ENCODE data around the gene NDUFS2.
"Not testable (repeated sequence)": the region's sequence is repeated elsewhere in the genome, so short reads cannot be mapped to it uniquely, and the experiment has no call there.

NDUFS2 gene

DNA sequence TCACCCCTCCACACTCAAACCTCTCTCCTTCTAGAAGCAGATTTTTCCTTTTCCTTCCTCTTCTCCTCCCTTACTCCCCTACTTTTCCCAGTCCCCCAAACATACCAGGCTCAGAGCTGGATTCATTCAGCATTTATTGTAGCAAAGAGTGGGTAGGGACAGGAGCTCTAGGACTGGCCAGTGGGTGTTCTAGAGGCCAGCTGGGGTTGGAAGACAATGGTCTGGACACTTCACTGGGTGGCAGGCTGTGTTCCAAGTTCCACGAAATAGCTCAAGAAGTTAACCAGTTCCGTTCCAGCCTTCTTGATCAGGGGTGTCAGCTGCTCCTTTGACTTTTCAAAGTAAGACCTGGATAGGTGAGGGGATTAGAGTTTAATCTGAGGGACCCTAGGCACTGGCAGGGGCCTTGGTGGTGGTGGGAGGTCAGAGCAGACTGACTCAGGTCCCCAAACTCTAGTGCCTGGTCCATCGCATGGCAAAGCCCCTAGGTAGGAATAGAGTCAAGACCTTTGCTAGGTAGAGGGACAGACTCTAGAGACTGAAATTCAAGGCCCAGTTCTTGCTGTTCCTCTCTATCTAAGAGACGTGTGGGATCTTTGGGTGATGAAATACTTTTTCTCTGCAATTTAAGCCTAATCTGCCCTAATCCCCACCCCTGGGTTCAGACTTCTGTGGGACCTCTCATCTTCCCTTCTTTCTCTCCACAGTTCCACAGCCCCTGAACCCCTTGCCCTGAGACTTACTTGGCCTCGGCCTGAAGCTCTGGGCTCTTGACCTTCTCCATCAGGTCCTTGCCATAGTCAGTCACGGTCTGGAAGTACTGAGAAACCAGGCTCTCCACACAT lies 20.2 kb downstream of the NDUFS2 start:
- DNase-seq = no peak

DNA sequence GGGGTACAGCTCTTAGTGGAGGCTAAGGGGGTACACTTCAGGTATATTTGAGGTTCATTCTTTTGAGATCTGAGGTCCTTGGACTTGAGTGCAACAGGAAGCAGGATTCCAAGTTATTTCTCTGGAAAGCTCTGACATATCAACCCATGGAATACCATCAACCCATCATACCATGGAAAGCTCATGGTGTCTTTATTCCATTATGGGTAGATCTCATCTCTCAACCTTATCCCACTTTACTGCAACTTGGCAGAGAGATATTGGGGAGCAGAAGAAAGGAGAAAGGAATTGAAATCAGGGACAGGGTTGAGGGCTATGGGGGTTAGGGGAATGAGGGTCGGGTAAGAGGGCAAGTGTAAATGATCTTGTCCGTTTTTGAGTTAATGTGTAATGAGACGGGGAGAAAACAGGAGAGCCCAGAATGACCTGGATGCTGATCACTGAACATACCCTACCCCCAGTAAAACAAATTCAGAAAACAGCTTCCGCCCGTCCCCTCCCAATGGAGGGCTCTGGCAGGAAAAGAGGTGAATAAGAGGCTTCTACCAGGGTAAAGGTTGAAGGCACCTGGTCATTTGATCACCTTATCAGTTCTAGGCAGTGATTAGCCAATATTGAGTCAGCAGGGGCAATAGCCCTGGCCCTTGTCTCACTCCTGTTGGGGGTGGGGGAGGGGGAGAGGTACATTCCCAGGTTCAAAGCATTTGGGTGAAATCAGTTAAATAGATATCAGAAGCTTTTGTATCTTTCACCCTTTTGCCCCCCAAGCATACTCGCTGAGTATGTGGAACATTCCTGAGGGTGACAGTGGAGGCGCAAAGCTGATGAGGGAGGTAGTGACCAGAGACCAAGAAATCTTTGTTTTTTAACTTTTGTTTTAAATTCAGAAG lies 21.9 kb downstream of the NDUFS2 start:
- no peak for DNase-seq

DNA sequence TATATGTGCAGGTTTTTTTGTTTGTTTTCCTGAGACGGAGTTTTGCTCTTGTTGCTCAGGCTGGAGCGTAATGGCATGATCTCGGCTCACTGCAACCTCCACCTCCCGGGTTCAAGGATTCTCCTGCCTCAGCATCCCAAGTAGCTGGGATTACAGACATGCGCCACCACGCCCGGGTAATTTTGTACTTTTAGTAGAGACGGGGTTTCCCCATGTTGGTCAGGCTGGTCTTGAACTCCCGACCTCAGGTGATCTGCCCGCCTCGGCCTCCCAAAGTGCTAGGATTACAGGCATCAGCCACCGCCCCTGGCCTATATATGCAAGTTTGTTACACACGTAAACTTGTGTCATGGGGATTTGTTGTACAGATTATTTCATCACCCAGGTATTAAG lies 22.5 kb downstream of the NDUFS2 start:
- not testable (repeated sequence) for DNase-seq

DNA sequence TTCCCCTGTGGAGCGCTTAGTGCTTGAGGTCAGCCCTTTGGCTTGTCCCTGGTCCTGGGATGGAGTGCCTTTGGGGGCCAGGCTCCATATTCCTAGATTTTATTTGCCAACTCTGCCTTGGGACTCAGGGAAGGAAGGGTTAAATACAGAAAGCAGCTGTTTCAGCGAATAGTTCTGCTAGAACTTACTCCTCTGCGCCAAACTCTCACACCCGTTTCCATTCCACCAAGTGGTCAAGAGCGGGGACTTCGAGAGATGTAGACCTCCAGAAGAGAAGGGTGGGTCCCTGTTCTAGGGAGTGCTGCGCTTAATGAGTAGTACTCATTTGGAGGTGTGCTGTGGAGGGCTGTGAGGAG lies 23.0 kb downstream of the NDUFS2 start:
- no peak for DNase-seq

GRCh38 chr1:161225534-161226319 lies 23.6 kb downstream of the NDUFS2 start, which contains the start of gene TOMM40L:
TOMM40L (plus strand) TSS chr1:161226060; CDS start chr1:161226490, 430 bp downstream.
- DNase-seq = peak; percentile 98

DNA sequence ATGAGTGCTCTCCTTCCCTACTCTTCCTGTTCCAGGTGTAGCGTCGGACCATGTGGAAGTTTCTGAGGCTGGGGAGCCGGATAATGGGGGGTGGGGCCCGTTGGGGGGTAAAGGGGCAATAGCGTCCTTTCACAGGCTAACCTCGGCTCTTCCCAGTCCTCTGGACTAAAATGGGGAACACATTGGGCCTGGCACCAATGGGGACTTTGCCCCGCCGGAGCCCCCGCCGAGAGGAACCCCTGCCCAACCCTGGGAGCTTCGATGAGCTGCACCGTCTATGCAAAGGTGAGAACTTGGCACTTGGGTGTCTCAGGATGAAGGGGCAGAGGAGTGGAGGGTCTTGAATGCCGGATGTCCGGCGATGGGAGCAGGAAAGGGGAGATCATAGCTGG lies 24.1 kb downstream of the NDUFS2 start:
- no peak for DNase-seq

GRCh38 chr1:161226759-161227158 lies 24.6 kb downstream of the NDUFS2 start:
- DNase-seq = no peak

- DNase-seq = peak; percentile 90
These were observed 25.2 kb downstream of the NDUFS2 start for GRCh38 chr1:161227196-161227871.

DNA sequence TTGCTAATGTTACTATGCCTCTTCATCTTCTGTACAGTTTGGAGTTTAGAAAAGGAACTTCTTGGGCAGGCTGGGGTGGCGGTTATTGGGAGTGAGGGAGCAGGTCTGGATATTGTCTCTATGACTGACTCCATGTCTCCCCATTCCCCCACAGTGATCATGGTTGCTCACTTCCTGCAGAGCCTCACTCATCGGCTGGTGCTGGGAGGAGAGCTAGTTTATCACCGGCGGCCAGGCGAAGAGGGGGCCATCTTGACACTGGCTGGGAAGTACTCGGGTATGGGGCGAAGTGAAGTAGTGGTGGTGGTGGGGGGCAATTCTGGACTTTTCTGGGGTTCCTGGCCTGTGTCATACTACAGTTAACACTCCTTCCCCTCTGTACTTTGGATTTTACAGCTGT lies 25.9 kb downstream of the NDUFS2 start:
- no peak for DNase-seq

DNA sequence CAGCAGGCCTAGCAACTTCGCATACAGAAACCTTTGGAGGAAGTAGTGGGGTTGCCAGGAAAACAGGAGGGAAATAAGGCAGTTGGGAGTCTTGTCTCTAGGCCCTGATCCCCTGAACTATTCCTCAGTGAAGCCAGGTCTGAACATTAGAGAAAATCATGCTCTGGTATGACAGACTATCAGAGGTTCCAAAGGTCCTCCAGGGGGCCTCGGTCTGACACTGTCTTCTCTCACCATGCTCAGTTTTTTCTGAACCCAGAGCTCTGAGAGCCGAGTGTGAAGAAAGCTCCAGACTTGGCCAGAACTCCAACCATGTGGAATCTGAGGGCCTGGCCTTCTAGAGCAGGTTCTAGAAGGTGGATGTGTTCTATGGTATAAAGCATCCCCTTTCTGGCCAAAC lies 27.7 kb downstream of the NDUFS2 start:
- no peak for DNase-seq

- DNase-seq = no peak
These were observed 28.6 kb downstream of the NDUFS2 start for GRCh38 chr1:161230762-161231161.

- no peak for DNase-seq
These were observed 30.9 kb downstream of the NDUFS2 start for GRCh38 chr1:161233102-161233501.

DNA sequence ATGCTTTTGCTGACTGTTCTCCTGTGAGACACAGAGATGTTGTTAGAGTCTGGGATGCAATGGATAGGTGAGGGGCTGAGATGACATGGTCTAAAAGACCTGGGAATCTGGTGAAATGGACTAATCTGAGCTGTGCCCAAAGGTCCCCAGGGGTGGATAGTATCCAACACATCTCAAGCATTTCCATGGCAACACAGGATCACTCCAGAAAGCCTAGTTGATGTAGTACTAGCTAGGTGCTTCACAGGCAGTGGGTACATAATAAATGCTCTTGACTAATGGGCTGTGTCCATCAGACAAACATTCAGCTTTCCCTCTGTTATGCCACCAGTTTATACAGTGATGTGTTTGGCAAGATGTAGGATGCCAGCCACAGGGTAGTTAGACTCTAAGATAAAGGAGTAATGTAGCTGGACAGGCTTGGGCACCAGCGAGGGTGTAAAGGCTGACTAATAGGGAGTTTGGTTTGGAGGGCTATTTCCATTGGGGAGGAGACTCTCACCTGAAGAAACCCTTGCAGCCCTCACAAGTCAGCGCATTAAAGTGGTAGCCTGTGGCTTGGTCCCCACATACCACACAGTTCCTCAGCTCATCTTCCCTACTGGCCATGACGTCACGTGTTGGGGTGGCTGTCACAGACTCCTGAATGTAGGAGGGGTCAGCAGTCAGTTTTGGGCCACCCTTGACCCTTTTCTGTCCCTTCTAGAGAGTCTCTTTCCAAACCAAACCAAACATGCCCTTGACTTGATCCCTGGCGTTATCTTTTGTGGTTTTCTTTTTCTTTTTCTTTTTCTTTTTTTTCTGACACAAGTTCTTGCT lies 34.0 kb downstream of the NDUFS2 start:
- DNase-seq = no peak

- DNase-seq = no peak
These were observed 35.9 kb downstream of the NDUFS2 start, which contains the start of gene NR1I3 for GRCh38 chr1:161238039-161238473. NR1I3 (minus strand) TSS chr1:161238203; CDS start chr1:161236565, 1,638 bp downstream.

GRCh38 chr1:161241682-161242081 lies 39.5 kb downstream of the NDUFS2 start:
- no peak for DNase-seq

GRCh38 chr1:161242313-161242712 lies 40.1 kb downstream of the NDUFS2 start:
- DNase-seq = no peak

GRCh38 chr1:161244888-161245287 lies 42.7 kb downstream of the NDUFS2 start:
- no peak for DNase-seq

DNA sequence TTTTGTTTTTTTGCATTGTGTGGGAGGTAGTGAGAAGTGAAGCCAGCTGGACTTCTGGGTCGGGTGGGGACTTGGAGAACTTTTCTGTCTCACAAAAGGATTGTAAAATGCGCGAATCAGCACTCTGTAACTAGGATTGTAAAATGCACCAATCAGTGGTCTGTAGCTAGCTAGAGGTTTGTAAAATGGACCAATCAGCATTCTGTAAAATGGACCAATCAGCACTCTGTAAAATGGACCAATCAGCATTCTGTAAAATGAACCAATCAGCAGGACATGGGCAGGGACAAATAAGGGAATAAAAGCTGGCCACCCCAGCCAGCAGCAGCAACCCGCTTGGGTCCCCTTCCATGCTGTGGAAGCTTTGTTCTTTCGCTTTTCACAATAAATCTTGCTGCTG lies 47.9 kb downstream of the NDUFS2 start:
- not testable (repeated sequence) for DNase-seq

- DNase-seq = no peak
These were observed 48.7 kb downstream of the NDUFS2 start for GRCh38 chr1:161250829-161251228.

DNA sequence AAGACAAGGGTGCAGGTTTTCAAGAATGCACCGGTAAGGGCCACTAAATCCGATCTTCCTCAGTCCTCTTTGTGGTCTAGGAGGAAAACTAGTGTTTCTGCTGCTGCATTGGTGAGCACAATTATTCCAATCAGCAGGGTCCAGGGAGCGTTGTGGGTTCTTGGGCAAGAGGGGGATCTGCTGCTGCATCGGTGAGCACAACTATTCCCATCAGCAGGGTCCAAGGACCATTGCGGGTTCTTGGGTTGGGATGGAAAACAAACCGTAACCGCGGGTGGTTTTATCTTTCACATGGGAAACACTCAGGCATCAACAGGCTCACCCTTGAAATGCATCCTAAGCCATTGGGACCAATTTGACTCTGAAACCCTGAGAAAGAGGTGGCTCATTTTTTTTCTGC lies 49.4 kb downstream of the NDUFS2 start:
- DNase-seq = no peak

DNA sequence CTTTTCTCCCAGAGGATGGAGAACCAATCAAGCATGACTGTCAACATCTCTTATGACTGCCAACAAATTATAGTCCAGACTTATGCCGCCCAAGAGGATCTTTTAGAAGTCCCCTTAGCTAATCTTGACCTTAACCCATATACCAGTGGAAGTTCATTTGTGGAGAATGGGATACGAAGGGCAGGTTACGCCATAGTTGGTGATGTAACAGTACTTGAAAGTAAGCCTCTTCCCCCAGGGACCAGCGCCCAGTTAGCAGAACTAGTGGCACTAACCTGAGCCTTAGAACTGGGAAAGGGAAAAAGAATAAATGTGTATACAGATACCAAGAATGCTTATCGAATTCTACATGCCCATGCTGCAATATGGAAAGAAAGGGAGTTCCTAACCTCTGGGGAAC lies 53.1 kb downstream of the NDUFS2 start:
- DNase-seq = not testable (repeated sequence)

Measured in CD4-positive, alpha-beta T cell treated with Interleukin-17A for 1 hour (primary cell).